Thyroid gland (tissue), 4 donors: ENCODE data around the gene KCNMB2.

Source experiments
- CTCF ChIP-seq, 6 experiments: fragments of 200-600 bp in 3 of 6; fragments of 450-650 bp in 3 of 6; sonication (generic) in 3 of 6; IDR thresholded peaks; one replicate each; pipeline ENCODE4 v1.5.1; 2016 to 2019; ENCODE audit warnings: antibody characterized with exemption in 6 of 6, mild to moderate bottlenecking in 2 of 6, inconsistent platforms in 1 of 6, moderate library complexity in 1 of 6
- POLR2A ChIP-seq, 2 donors: fragments of 450-650 bp; IDR thresholded peaks; one replicate each; pipeline ENCODE4 v1.6.1; 2017; ENCODE audit warnings: antibody characterized with exemption in 2 of 2, mild to moderate bottlenecking in 2 of 2, moderate library complexity in 1 of 2

- TF ChIP-seq POLR2A (IDR thresholded peaks at IDR 0.05) = no peak
- TF ChIP-seq CTCF (IDR thresholded peaks at IDR 0.05) = no peak
Measured at GRCh38 chr3:178699364-178699763, 163.1 kb downstream of the KCNMB2 start.
